HepG2 (cell line): ENCODE data around the gene TUBA4A. TPM values are rescaled to one million over a fixed set of nuclear protein-coding genes. Genes with fewer than 3 reads are reported as not detected.

ENCODE experiments used
- ARID3A ChIP-seq: IDR thresholded peaks from 2 replicates; pipeline ENCODE4 v1.6.1; 2012; ENCODE audit warnings: low read depth, low read length, improper control_type of control experiment
- ETV6 ChIP-seq: sonication (generic); formaldehyde crosslinking; conservative IDR thresholded peaks from 2 replicates; pipeline ENCODE4 v1.4.0; 2020; ENCODE audit warnings: missing genetic modification reagents
- FOXK2 ChIP-seq: fragments of 450-650 bp; IDR thresholded peaks from 2 replicates; pipeline ENCODE4 v1.6.1; 2016
- JARID2 ChIP-seq: sonication (generic); formaldehyde crosslinking; IDR thresholded peaks from 2 replicates; pipeline ENCODE4 v1.8.1; 2023; ENCODE audit warnings: missing genetic modification reagents, inconsistent platforms; ENCODE audit not compliant: insufficient replicate concordance
- PRDM4 ChIP-seq: sonication (generic); formaldehyde crosslinking; IDR thresholded peaks from 2 replicates; pipeline ENCODE4 v1.9.0; 2021; ENCODE audit warnings: missing genetic modification reagents, borderline replicate concordance
- ZHX2 ChIP-seq, 2 experiments: sonication (generic) in 1 of 2; formaldehyde crosslinking in 1 of 2; IDR thresholded peaks; 2 replicates each; pipeline versions ENCODE4 v1.6.1 to v1.9.0; 2014 to 2022; ENCODE audit warnings: antibody characterized with exemption in 1 of 2, borderline replicate concordance in 1 of 2, inconsistent platforms in 1 of 2, low read depth in 1 of 2, missing genetic modification reagents in 1 of 2
- ZNF232 ChIP-seq: sonication (generic); formaldehyde crosslinking; IDR thresholded peaks from 2 replicates; pipeline ENCODE4 v1.4.0; 2020; ENCODE audit warnings: missing genetic modification reagents, borderline replicate concordance
- ZNF234 ChIP-seq: sonication (generic); formaldehyde crosslinking; conservative IDR thresholded peaks from 2 replicates; pipeline ENCODE4 v1.5.1; 2020; ENCODE audit warnings: mild to moderate bottlenecking, missing genetic modification reagents
- ZNF235 ChIP-seq: sonication (generic); formaldehyde crosslinking; IDR thresholded peaks from 2 replicates; pipeline ENCODE4 v1.8.1; 2023; ENCODE audit warnings: mild to moderate bottlenecking, missing genetic modification reagents, borderline replicate concordance
- ZNF724P ChIP-seq: sonication (generic); formaldehyde crosslinking; IDR thresholded peaks from 2 replicates; pipeline ENCODE4 v1.8.0; 2022; ENCODE audit warnings: missing genetic modification reagents, borderline replicate concordance
- ZNF740 ChIP-seq: sonication (generic); formaldehyde crosslinking; IDR thresholded peaks from 2 replicates; pipeline ENCODE4 v1.4.0; 2020; ENCODE audit warnings: missing genetic modification reagents
- ZNF746 ChIP-seq: sonication (generic); formaldehyde crosslinking; IDR thresholded peaks from 2 replicates; pipeline ENCODE4 v1.8.0; 2022; ENCODE audit warnings: mild to moderate bottlenecking, missing genetic modification reagents
- ZNF773 ChIP-seq: sonication (generic); formaldehyde crosslinking; IDR thresholded peaks from 2 replicates; pipeline ENCODE4 v1.4.0; 2020; ENCODE audit warnings: missing genetic modification reagents, borderline replicate concordance
- ZNF776 ChIP-seq: sonication (generic); formaldehyde crosslinking; IDR thresholded peaks from 2 replicates; pipeline ENCODE4 v1.4.0; 2020; ENCODE audit warnings: mild to moderate bottlenecking, missing genetic modification reagents
- ZSCAN21 ChIP-seq: sonication (generic); formaldehyde crosslinking; IDR thresholded peaks from 2 replicates; pipeline ENCODE4 v1.8.0; 2022; ENCODE audit warnings: mild to moderate bottlenecking, missing genetic modification reagents, moderate library complexity, borderline replicate concordance
- polyA plus RNA-seq, 8 experiments: library from polyadenylated mRNA; depleted of rRNA in 3 of 8; stranded (reverse) in 7 of 8; unstranded in 1 of 8; fragments of >200 nt; fragmentation: Illumina TruSeq in 4 of 8; extraction: Trizol in 4 of 8; gene quantifications; 2 replicates each; pipeline versions ENCODE4 v1.2.1 to v1.2.3, GENCODE V29; 2011 to 2016; ENCODE audit warnings: low read depth in 4 of 8, missing spikeins in 1 of 8, mixed read lengths in 1 of 8; ENCODE audit not compliant: insufficient read depth in 1 of 8
- total RNA-seq, 5 experiments: library from RNA; depleted of rRNA; stranded (reverse); fragments of >200 nt; fragmentation: Illumina TruSeq; extraction: Trizol; gene quantifications; 2 replicates each; pipeline ENCODE4 v1.2.3, GENCODE V29; 2016; ENCODE audit warnings: low read depth in 1 of 5

TUBA4A gene
- total and polyA plus RNA-seq, 2 of the 13 experiments (the other 11 are each of a cell fraction or from before 2014, with no cell fraction given): 1.3 to 12.7 TPM

GRCh38 chr2:219253753-219254589 lies at the start of gene TUBA4A (continued):
- no peak for TF ChIP-seq JARID2 (CRISPR knock-in tag)
- no peak for TF ChIP-seq FOXK2
- no peak for TF ChIP-seq ZNF234 (CRISPR knock-in tag)
- TF ChIP-seq ARID3A: no peak
- TF ChIP-seq ZNF776 (CRISPR knock-in tag): no peak
- no peak for TF ChIP-seq ETV6
- 0 out of 2 replicates have a peak, but pooled peaks have one; percentile 3 for TF ChIP-seq ZHX2 (IDR thresholded peaks at IDR 0.05; ENCODE audit: low read depth)
- TF ChIP-seq ZHX2 (CRISPR knock-in tag; IDR thresholded peaks at IDR 0.05; ENCODE audit: borderline replicate concordance): no peak
- peak; percentile 21; the same call in 1 of the 2 replicates for TF ChIP-seq ZNF232 (CRISPR knock-in tag)
- TF ChIP-seq PRDM4: no peak
- TF ChIP-seq ZNF773 (CRISPR knock-in tag): 0 out of 2 replicates have a peak, but pooled peaks have one; percentile 60
- TF ChIP-seq ZNF235 (CRISPR knock-in tag): no peak
- TF ChIP-seq ZNF746: no peak
- no peak for TF ChIP-seq ZSCAN21
- TF ChIP-seq ZNF724P: 0 out of 2 replicates have a peak, but pooled peaks have one; percentile 2
- peak; percentile 90 for TF ChIP-seq ZNF740
